HAP-1 (cell line): Measurements from ENCODE around the gene ANKLE1.

ENCODE experiments used
- DNase-seq, 2 experiments: peaks; one replicate each; pipeline ENCODE4 v3.0.0-alpha.2; 2016 to 2020; ENCODE audit warnings: low spot score in 2 of 2
- H3K27me3 ChIP-seq: fragments of 250-450 bp; sonication (Bioruptor Pico); 2 replicates; pipeline ENCODE4 v1.5.1; 2020; ENCODE audit warnings: low read depth, mild to moderate bottlenecking, moderate library complexity
- H3K36me3 ChIP-seq: fragments of 250-450 bp; sonication (Bioruptor Pico); replicated peaks from 2 replicates; pipeline ENCODE4 v1.5.1; 2020; ENCODE audit warnings: mild to moderate bottlenecking
- H3K4me1 ChIP-seq: fragments of 250-450 bp; sonication (Bioruptor Pico); 2 replicates; pipeline ENCODE4 v1.5.1; 2020; ENCODE audit warnings: mild to moderate bottlenecking
- H3K4me3 ChIP-seq: fragments of 250-450 bp; sonication (Bioruptor Pico); 2 replicates; pipeline ENCODE4 v1.5.1; 2020; ENCODE audit warnings: mild to moderate bottlenecking, moderate library complexity
- H3K9me3 ChIP-seq: fragments of 250-450 bp; sonication (Bioruptor Pico); 2 replicates; pipeline ENCODE4 v1.5.1; 2020; ENCODE audit warnings: mild to moderate bottlenecking, moderate library complexity
- in situ Hi-C: fragments of 300-500 bp; cut with MboI; formaldehyde crosslinking; loops from 3 replicates; pipeline ENCODE4 v1.14.3; 2020; ENCODE audit warnings: low sequenced_read_pairs, inconsistent platforms, mixed read lengths

ANKLE1 gene

GRCh38 chr19:17303167-17303939, 21.7 kb downstream of the ANKLE1 start, which contains the start of gene ABHD8:
Gene ABHD8, minus strand, starts transcription at chr19:17303425. Its CDS starts 1,809 bp downstream, at chr19:17301616.
- H3K36me3 ChIP-seq = no peaks in the 10 kb centered on the region; the same call in 1 of the 2 replicates
- H3K4me3 ChIP-seq = peak within 1 kb of the TSS; percentile 53
- peaks cover 4% of the 10 kb centered on the region; the same call in 1 of the 2 replicates for H3K4me1 ChIP-seq
- peak; percentile 84 to 97 for DNase-seq
- no peaks in the 10 kb centered on the region for H3K27me3 ChIP-seq
- peaks cover under 1% of the 10 kb centered on the region; the same call in 1 of the 2 replicates for H3K9me3 ChIP-seq
- in situ Hi-C loops = no loop called here

DNA sequence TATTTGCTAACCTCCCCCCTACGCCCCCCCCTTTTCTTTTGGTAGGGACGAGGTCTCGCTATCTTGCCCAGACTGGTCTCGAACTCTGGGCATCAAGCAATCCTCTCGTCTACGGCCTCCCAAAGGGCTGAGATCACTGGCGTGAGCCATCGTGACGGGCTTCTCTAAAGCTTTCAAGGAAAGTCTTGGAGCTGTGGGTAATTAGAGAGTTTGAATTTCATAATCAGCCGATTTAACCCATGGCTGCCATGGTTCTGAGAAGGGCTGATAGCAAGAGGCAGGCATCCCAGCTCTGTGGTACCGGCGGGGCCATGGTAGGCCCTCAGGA, 22.2 kb downstream of the ANKLE1 start:
- DNase-seq = no peak
- no peaks in the 10 kb centered on the region for H3K9me3 ChIP-seq
- peaks cover 4% of the 10 kb centered on the region; the same call in 1 of the 2 replicates for H3K4me1 ChIP-seq
- in situ Hi-C loops = no loop called here
- H3K36me3 ChIP-seq = no peaks in the 10 kb centered on the region; the same call in 1 of the 2 replicates
- H3K4me3 ChIP-seq = no peak overlapping the region
- no peaks in the 10 kb centered on the region for H3K27me3 ChIP-seq

DNA sequence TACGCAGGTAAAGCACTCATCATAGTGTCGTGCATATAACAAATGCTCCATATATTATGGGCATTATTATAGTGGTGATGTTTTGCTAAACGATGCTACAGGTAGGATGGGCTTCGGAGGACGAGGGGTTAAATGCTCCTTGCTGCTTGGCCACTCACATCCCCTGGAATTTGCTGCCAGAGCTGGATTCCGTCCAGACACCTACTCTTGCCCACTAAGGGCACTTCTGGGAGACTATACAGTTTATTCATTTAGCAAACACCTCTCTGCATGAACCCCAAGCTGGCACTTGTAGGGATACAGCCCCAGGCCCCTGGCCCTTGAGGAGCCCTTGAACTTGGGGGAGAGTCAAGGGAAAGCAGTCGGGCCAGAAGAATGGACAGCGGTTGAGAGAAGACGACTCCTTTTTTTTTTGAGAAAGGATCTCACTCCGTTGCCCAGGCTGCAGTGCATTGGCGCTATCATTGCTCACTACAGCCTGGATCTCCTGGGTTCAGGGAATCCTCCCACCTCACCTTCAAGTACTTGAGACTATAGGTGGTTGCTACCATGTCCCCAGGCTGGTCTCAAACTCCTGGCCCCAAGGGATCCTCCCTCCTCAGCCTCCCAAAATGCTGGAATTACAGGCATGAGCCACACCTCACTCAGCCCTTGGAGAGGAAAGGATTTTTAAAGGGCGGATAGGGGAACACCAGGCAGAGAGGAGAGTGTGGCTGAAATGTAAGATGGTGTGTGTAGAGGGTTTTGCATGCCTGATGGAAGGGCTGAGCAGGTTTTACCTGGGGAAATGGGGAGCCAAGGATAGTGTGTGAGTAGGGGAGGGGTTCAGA, 22.9 kb downstream of the ANKLE1 start:
- H3K4me1 ChIP-seq = peaks cover 4% of the 10 kb centered on the region; the same call in 1 of the 2 replicates
- H3K36me3 ChIP-seq = no peaks in the 10 kb centered on the region; the same call in 1 of the 2 replicates
- DNase-seq = no peak
- H3K4me3 ChIP-seq = no peak overlapping the region
- in situ Hi-C loops = no loop called here
- H3K27me3 ChIP-seq = no peaks in the 10 kb centered on the region
- H3K9me3 ChIP-seq = no peaks in the 10 kb centered on the region

- DNase-seq = no peak
- H3K4me1 ChIP-seq = peaks cover 5% of the 10 kb centered on the region
- H3K36me3 ChIP-seq = no peaks in the 10 kb centered on the region; the same call in 1 of the 2 replicates
- in situ Hi-C loops = no loop called here
- no peaks in the 10 kb centered on the region for H3K9me3 ChIP-seq
- H3K4me3 ChIP-seq = peak overlapping the region; percentile 3
- no peaks in the 10 kb centered on the region for H3K27me3 ChIP-seq
Observed at GRCh38 chr19:17305216-17305516, 23.5 kb downstream of the ANKLE1 start.

DNA sequence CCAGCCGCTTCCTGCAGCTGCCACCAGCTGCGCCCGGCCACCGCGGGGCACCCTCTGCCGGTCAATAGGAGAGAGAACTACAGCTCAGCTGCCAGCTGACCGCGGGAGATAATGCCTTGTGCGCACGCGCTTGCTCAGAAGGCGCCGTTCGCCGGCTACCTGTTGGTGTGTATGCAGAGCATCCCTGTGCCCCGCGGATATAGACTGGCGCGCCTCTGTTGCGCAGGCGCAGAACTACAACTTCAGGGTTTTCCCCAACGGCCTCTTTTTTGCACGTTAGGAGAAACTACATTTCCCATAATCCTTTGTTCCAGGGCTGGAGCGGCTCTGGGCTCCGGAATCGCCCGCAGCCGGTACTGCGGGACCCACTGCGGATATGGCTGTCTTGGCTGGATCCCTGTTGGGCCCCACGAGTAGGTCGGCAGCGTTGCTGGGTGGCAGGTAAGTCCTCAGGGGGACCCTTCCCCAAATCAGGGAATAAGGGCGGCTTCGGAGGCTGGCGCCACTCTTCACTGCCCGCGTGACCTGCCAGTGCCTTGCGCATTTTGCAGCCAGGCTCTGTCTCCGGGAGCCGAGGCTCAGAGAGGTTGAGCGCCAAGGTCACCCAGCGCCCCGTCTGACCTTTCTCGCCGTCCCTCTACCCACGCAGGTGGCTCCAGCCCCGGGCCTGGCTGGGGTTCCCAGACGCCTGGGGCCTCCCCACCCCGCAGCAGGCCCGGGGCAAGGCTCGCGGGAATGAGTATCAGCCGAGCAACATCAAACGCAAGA, 24.0 kb downstream of the ANKLE1 start, which contains the start of gene MRPL34:
MRPL34 (plus strand) TSS at position 356 of the 768 bp plus-strand sequence; CDS start at position 377, 21 bp downstream.
- in situ Hi-C loops = no loop called here
- peak; percentile 98 to 99 for DNase-seq
- Histone ChIP-seq H3K4me3 (peak within 1 kb of the TSS; percentile 79), H3K4me1 (peaks cover 10% of the 10 kb centered on the region), H3K9me3 (no peaks in the 10 kb centered on the region), H3K27me3 (no peaks in the 10 kb centered on the region), H3K36me3 (no peaks in the 10 kb centered on the region; the same call in 1 of the 2 replicates)

- no peaks in the 10 kb centered on the region for H3K27me3 ChIP-seq
- no peak for DNase-seq
- H3K36me3 ChIP-seq = no peaks in the 10 kb centered on the region
- in situ Hi-C loops = no loop called here
- no peaks in the 10 kb centered on the region for H3K9me3 ChIP-seq
- H3K4me1 ChIP-seq = peaks cover 11% of the 10 kb centered on the region
- H3K4me3 ChIP-seq = peak overlapping the region; percentile 79
Observed at GRCh38 chr19:17306285-17306714, 24.6 kb downstream of the ANKLE1 start.

GRCh38 chr19:17307876-17308377, 26.2 kb downstream of the ANKLE1 start:
- no peaks in the 10 kb centered on the region; the same call in 1 of the 2 replicates for H3K36me3 ChIP-seq
- H3K27me3 ChIP-seq = no peaks in the 10 kb centered on the region
- no peaks in the 10 kb centered on the region for H3K9me3 ChIP-seq
- in situ Hi-C loops = no loop called here
- peaks cover 11% of the 10 kb centered on the region for H3K4me1 ChIP-seq
- no peak overlapping the region for H3K4me3 ChIP-seq
- DNase-seq = no peak

- Histone ChIP-seq H3K4me3 (peak within 1 kb of the TSS; percentile 90), H3K27me3 (no peaks in the 10 kb centered on the region), H3K4me1 (peaks cover 7% of the 10 kb centered on the region), H3K9me3 (no peaks in the 10 kb centered on the region), H3K36me3 (peaks cover 4% of the 10 kb centered on the region)
- in situ Hi-C loops = no loop called here
- peak; percentile 100 for DNase-seq
Observed at GRCh38 chr19:17309198-17309964, 27.7 kb downstream of the ANKLE1 start, which contains the start of gene DDA1. Gene DDA1, plus strand, starts transcription at chr19:17309563. Its CDS starts 92 bp downstream, at chr19:17309655.

DNA sequence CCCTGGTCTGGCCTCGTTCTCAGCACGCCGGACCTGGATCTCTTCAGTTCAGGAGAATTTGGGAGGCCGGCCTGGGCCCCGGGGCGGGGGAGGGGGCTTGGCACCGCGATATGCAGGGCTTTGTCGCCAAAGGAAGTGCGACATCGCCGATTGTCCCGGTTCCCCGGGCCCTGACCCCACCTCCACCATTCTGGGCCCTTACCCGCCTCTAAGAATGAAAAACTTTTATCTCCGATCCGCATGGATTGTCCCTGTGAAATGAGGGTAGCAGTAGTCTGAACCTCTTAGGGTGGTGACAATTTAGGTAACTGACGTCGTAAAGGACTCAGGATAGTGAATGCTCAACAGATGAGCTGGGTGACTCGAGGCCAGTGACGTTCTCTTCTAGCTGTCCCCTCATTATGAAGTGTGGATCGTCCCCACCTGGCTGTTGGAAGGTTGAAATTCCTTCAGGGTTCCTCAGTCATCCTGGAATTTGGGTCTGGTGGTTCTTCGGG, 28.3 kb downstream of the ANKLE1 start:
- in situ Hi-C loops = no loop called here
- no peak for DNase-seq
- Histone ChIP-seq H3K9me3 (no peaks in the 10 kb centered on the region), H3K36me3 (peaks cover 8% of the 10 kb centered on the region), H3K4me1 (peaks cover 7% of the 10 kb centered on the region), H3K27me3 (no peaks in the 10 kb centered on the region), H3K4me3 (peak overlapping the region; percentile 90)

DNA sequence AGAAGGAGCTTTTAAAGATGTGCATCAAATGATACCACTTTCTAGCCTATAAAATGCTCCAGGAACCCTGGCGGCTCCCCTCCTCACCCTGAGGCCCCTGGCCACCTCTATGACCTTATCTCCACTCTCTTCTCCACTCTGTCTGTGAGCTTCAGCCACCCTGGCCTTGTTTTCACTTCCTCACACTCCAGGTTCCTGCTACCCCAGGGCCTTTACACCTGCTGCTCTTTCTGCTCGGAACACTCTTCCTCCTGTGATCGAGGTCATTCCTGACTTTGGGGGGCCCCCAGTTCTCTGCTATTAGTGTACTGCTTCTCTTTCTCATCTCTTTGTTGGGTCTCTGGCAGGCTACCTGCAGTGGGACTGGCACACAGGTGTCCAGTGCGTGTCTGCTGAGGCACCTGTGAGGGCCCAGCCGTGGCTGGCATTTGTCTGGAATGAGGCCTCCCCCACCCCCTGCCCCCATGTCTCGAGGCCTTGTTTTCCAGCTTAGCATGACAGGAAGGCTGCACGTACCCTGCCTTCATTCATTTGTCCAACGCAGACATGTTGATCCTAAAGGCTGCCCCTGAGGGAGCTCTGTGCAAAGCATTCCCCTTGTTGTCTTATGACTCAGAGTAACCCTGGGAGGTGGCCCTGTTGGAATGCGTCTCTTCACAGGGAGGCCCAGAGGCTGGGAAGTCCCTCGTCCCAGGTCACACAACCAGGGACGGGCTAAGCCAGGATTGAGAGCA, 29.9 kb downstream of the ANKLE1 start:
- peaks cover 7% of the 10 kb centered on the region for H3K4me1 ChIP-seq

GRCh38 chr19:17312189-17313113, 30.8 kb downstream of the ANKLE1 start:
- in situ Hi-C loops = no loop called here
- Histone ChIP-seq H3K27me3 (no peaks in the 10 kb centered on the region), H3K9me3 (no peaks in the 10 kb centered on the region), H3K4me3 (no peak overlapping the region), H3K36me3 (peaks cover 16% of the 10 kb centered on the region), H3K4me1 (peaks cover 7% of the 10 kb centered on the region)
- no peak for DNase-seq

More for the DNA sequence above, 29.9 kb downstream of the ANKLE1 start:
- in situ Hi-C loops = no loop called here
- Histone ChIP-seq H3K27me3 (no peaks in the 10 kb centered on the region), H3K4me3 (no peak overlapping the region), H3K9me3 (no peaks in the 10 kb centered on the region), H3K36me3 (peaks cover 16% of the 10 kb centered on the region)
- DNase-seq = no peak
